Astrocyte (in vitro differentiated cells and primary cell): ENCODE data around the gene TAS2R42. TPM values are rescaled to one million over a fixed set of nuclear protein-coding genes. Genes with fewer than 3 reads are reported as not detected.

Experiments
- DNase-seq: peaks from one replicate; pipeline ENCODE4 v3.0.0-alpha.2; 2010; ENCODE audit warnings: low read depth
- FAIRE-seq: peaks from 2 replicates; lab custom pipeline; 2011; peaks lifted over from hg19 to GRCh38; lab: Jason Lieb, UNC
- H2AFZ ChIP-seq: 2 replicates; pipeline ENCODE4 v1.6.0; 2012; ENCODE audit warnings: low read depth, low read length, inconsistent platforms
- H3K27ac ChIP-seq: 2 replicates; pipeline ENCODE4 v1.5.1; 2011; ENCODE audit warnings: low read depth, low read length, inconsistent platforms
- H3K27me3 ChIP-seq: 2 replicates; pipeline ENCODE4 v1.6.0; 2011; ENCODE audit warnings: low read length, inconsistent platforms; ENCODE audit not compliant: insufficient read depth
- H3K36me3 ChIP-seq: 2 replicates; pipeline ENCODE4 v1.5.1; 2011; ENCODE audit warnings: low read length, inconsistent platforms; ENCODE audit not compliant: insufficient read depth
- H3K4me1 ChIP-seq: 2 replicates; pipeline ENCODE4 v1.5.1; 2011; ENCODE audit warnings: low read length, inconsistent platforms; ENCODE audit not compliant: insufficient read depth
- H3K4me2 ChIP-seq: 2 replicates; pipeline ENCODE4 v1.6.0; 2012; ENCODE audit warnings: low read length, inconsistent platforms
- H3K4me3 ChIP-seq: 2 replicates; pipeline ENCODE4 v1.5.1; 2011; ENCODE audit warnings: low read depth, mild to moderate bottlenecking, low read length, inconsistent platforms; ENCODE audit not compliant: insufficient read depth
- H3K79me2 ChIP-seq: 2 replicates; pipeline ENCODE4 v1.6.0; 2012; ENCODE audit warnings: mild to moderate bottlenecking, low read length, inconsistent platforms; ENCODE audit not compliant: insufficient read depth
- H3K9ac ChIP-seq: 2 replicates; pipeline ENCODE4 v1.6.0; 2012; ENCODE audit warnings: mild to moderate bottlenecking, low read length, inconsistent platforms
- H3K9me3 ChIP-seq: 2 replicates; pipeline ENCODE4 v1.5.1; 2012; ENCODE audit warnings: low read depth, mild to moderate bottlenecking, low read length, inconsistent platforms; ENCODE audit not compliant: insufficient read depth
- H4K20me1 ChIP-seq: 2 replicates; pipeline ENCODE4 v1.6.0; 2012; ENCODE audit warnings: low read length, inconsistent platforms; ENCODE audit not compliant: insufficient read depth
- H3K27ac Mint-ChIP-seq: one replicate; pipeline ENCODE4 v1.8.0; 2021; ENCODE audit warnings: mild to moderate bottlenecking, mixed read lengths; ENCODE audit not compliant: unreplicated experiment
- H3K27me3 Mint-ChIP-seq: one replicate; pipeline ENCODE4 v1.8.0; 2021; ENCODE audit warnings: low read depth, mixed read lengths; ENCODE audit not compliant: unreplicated experiment
- H3K36me3 Mint-ChIP-seq: one replicate; pipeline ENCODE4 v1.8.0; 2021; ENCODE audit warnings: low read depth, mixed read lengths; ENCODE audit not compliant: unreplicated experiment
- H3K4me1 Mint-ChIP-seq: one replicate; pipeline ENCODE4 v1.8.0; 2021; ENCODE audit warnings: low read depth, mixed read lengths; ENCODE audit not compliant: unreplicated experiment
- H3K4me3 Mint-ChIP-seq: one replicate; pipeline ENCODE4 v1.8.0; 2021; ENCODE audit warnings: mild to moderate bottlenecking, moderate library complexity, mixed read lengths; ENCODE audit not compliant: unreplicated experiment
- H3K9me3 Mint-ChIP-seq: one replicate; pipeline ENCODE4 v1.8.0; 2021; ENCODE audit warnings: mild to moderate bottlenecking, mixed read lengths; ENCODE audit not compliant: unreplicated experiment
- CTCF ChIP-seq: IDR thresholded peaks from 2 replicates; pipeline ENCODE4 v1.5.1; 2011; ENCODE audit warnings: low read depth, mild to moderate bottlenecking, inconsistent platforms, low read length, moderate library complexity; ENCODE audit not compliant: insufficient read depth
- EZH2 ChIP-seq: IDR thresholded peaks from 2 replicates; pipeline ENCODE4 v1.6.1; 2012; ENCODE audit warnings: mild to moderate bottlenecking, low read length, inconsistent platforms; ENCODE audit not compliant: insufficient read depth
- total RNA-seq: library from RNA; stranded (reverse); gene quantifications from 2 replicates; pipeline ENCODE4 v1.2.1, GENCODE V29; 2021

The TAS2R42 gene
- total RNA-seq, 1 donor from 2014 or later = not detected

- no peak overlapping the region for H3K27ac ChIP-seq
- H3K9me3 Mint-ChIP-seq = peaks cover 3% of the 10 kb centered on the region
- H4K20me1 ChIP-seq = no peaks in the 10 kb centered on the region
- no peak overlapping the region for H3K4me3 Mint-ChIP-seq
- H3K36me3 ChIP-seq = no peaks in the 10 kb centered on the region
- peaks cover 2% of the 10 kb centered on the region for H3K27me3 Mint-ChIP-seq
- no peaks in the 10 kb centered on the region for H3K4me1 ChIP-seq
- no peak overlapping the region for H3K4me3 ChIP-seq
- no peaks in the 10 kb centered on the region for H3K79me2 ChIP-seq
- H3K4me2 ChIP-seq = no peak overlapping the region
- H3K27ac Mint-ChIP-seq = no peak overlapping the region
- DNase-seq (no peak), FAIRE-seq (no peak)
- TF ChIP-seq EZH2 (no peak), CTCF (no peak)
- H3K27me3 ChIP-seq = no peaks in the 10 kb centered on the region
- no peak overlapping the region for H3K9ac ChIP-seq
- H2AFZ ChIP-seq = no peak overlapping the region
- no peaks in the 10 kb centered on the region for H3K36me3 Mint-ChIP-seq
- H3K4me1 Mint-ChIP-seq = peaks cover 6% of the 10 kb centered on the region
- H3K9me3 ChIP-seq = no peaks in the 10 kb centered on the region
These were observed 17.4 kb upstream of the TAS2R42 start for GRCh38 chr12:11204173-11204572.

GRCh38 chr12:11202811-11203210 lies 16.1 kb upstream of the TAS2R42 start:
- DNase-seq (no peak), FAIRE-seq (no peak)
- peaks cover 6% of the 10 kb centered on the region for H3K4me1 Mint-ChIP-seq
- no peak overlapping the region for H3K4me3 ChIP-seq
- no peaks in the 10 kb centered on the region for H3K9me3 ChIP-seq
- H3K4me3 Mint-ChIP-seq = no peak overlapping the region
- no peaks in the 10 kb centered on the region for H3K4me1 ChIP-seq
- H3K4me2 ChIP-seq = no peak overlapping the region
- H3K79me2 ChIP-seq = no peaks in the 10 kb centered on the region
- peaks cover 2% of the 10 kb centered on the region for H3K27me3 Mint-ChIP-seq
- TF ChIP-seq EZH2 = no peak
- TF ChIP-seq CTCF = no peak
- no peaks in the 10 kb centered on the region for H3K36me3 Mint-ChIP-seq
- no peak overlapping the region for H3K27ac Mint-ChIP-seq
- no peaks in the 10 kb centered on the region for H4K20me1 ChIP-seq
- H3K27ac ChIP-seq = no peak overlapping the region
- H3K9ac ChIP-seq = no peak overlapping the region
- no peaks in the 10 kb centered on the region for H3K36me3 ChIP-seq
- H2AFZ ChIP-seq = no peak overlapping the region
- H3K27me3 ChIP-seq = no peaks in the 10 kb centered on the region
- H3K9me3 Mint-ChIP-seq = peaks cover 3% of the 10 kb centered on the region

- H3K79me2 ChIP-seq = no peaks in the 10 kb centered on the region
- H3K27me3 ChIP-seq = no peaks in the 10 kb centered on the region
- no peak for FAIRE-seq
- Mint-ChIP-seq H3K4me1 (no peaks in the 10 kb centered on the region), H3K4me3 (no peak overlapping the region), H3K27ac (no peak overlapping the region), H3K27me3 (no peaks in the 10 kb centered on the region), H3K9me3 (no peaks in the 10 kb centered on the region), H3K36me3 (no peaks in the 10 kb centered on the region)
- no peaks in the 10 kb centered on the region for H4K20me1 ChIP-seq
- H3K36me3 ChIP-seq = no peaks in the 10 kb centered on the region
- TF ChIP-seq EZH2 = no peak
- no peak for TF ChIP-seq CTCF
- no peak overlapping the region for H3K27ac ChIP-seq
- no peak overlapping the region for H2AFZ ChIP-seq
- H3K9ac ChIP-seq = no peak overlapping the region
- H3K9me3 ChIP-seq = no peaks in the 10 kb centered on the region
- H3K4me1 ChIP-seq = no peaks in the 10 kb centered on the region
- DNase-seq = no peak
- no peak overlapping the region for H3K4me3 ChIP-seq
- H3K4me2 ChIP-seq = no peak overlapping the region
These were observed 3.7 kb downstream of the TAS2R42 start for GRCh38 chr12:11183011-11183410.
